Measurements from ENCODE around the gene MOCS1.

DNA sequence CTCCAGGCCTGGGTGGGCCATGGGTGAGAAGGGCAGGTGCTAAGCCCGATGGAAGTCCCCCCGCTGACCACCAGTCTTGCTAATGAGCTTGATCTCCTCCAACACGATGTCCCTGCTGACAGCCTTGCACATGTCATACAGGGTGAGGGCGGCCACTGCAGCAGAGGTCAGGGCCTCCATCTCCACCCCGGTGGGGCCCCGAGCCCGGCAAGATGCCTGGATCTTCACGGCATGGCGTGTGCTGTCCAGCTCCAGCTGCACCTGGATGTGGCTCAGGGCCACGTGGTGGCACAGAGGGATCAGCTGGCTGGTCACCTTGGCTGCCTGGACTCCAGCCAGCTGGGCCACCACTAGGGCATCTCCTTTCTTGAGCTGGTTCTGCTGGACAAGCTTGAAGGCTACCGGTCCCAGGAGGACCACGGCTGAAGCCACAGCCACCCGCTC is 27.9 kb downstream of the MOCS1 start:
- no peak for TF ChIP-seq EZH2 (IDR thresholded peaks at IDR 0.05; ENCODE audit: borderline replicate concordance, insufficient read depth, low read depth, low read length, poor library complexity, severe bottlenecking)
- TF ChIP-seq, protein P1, sequence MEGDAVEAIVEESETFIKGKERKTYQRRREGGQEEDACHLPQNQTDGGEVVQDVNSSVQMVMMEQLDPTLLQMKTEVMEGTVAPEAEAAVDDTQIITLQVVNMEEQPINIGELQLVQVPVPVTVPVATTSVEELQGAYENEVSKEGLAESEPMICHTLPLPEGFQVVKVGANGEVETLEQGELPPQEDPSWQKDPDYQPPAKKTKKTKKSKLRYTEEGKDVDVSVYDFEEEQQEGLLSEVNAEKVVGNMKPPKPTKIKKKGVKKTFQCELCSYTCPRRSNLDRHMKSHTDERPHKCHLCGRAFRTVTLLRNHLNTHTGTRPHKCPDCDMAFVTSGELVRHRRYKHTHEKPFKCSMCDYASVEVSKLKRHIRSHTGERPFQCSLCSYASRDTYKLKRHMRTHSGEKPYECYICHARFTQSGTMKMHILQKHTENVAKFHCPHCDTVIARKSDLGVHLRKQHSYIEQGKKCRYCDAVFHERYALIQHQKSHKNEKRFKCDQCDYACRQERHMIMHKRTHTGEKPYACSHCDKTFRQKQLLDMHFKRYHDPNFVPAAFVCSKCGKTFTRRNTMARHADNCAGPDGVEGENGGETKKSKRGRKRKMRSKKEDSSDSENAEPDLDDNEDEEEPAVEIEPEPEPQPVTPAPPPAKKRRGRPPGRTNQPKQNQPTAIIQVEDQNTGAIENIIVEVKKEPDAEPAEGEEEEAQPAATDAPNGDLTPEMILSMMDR (IDR thresholded peaks at IDR 0.05), result no peak

Measured in B cell (primary cell).